Stimulated activated CD4-positive, alpha-beta T cell treated with anti-CD3 and anti-CD28 coated beads, Interleukin-2, amount 100 ng/mL, for 48 hours (primary cell): ENCODE results near the gene PLA2G2D.

Source experiments
- DNase-seq, 2 donors: peaks; one replicate each; pipeline ENCODE4 v3.0.0-alpha.2; 2020

Gene PLA2G2D, protein sequence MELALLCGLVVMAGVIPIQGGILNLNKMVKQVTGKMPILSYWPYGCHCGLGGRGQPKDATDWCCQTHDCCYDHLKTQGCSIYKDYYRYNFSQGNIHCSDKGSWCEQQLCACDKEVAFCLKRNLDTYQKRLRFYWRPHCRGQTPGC

DNA sequence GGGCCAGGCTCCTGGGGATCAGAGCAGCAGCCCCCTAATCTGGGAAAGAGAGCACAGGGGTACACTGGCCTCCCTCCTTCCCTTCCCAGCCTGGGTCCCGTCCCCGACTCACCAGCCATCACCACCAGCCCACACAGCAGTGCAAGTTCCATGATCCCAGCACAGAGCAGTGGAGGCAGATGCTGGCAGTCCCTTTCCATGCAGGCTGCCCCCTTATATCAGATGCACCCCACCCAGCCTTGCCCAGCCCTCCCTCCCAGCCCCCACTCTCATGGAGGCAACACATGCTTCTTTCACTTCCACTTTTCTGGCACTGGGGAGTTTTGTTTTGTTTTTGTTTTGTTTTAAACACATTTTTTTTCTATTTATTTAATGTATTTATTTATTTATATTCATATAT lies at the start of gene PLA2G2D:
Gene PLA2G2D, minus strand, starts transcription at position 190 of the 400 bp plus-strand sequence. Its CDS starts 38 bp downstream, at position 152.
- DNase-seq = no peak

DNA sequence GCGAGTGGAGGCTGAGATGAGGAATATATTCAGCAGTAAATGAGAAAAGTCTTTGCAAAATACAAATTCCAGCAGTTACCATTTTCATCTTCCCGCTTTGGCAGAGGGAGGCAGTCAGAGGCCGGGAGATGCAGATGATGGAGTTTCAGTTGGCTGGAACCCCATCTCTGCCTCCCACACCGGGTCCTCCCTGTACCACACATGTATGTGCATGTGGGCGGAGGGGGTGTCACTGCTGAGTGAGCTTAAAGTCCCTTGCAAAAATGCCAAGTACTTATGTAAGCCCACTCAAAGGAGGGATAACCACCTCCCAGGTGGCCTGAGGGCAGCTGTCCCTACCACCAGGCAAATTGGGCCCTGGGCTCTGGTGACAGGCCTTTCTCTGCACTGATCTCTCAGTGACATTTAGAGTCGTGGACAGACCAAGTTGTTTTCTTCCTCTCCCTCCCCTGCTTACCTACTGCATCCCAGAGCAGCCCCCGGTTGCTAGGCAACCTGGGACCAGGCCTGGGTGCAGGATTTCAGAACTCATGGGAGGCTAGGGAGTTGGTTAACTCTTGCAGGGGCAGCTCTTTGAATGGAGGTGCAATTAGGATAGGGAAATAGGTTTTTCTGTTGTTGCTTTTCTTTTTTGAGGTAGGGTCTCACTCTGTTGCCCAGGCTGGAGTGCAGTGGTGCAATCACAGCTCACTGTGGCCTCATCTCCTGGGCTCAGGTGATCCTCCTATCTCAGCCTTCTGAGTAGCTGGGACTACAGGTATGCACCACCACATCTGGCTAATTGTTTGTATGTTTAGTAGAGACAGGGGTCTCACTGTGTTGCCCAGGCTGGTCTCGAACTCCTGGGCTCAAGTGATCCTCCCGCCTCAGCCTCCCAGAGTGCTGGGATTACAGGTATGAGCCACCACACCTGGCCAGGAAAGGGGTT lies 49.5 kb upstream of the PLA2G2D start:
- DNase-seq = no peak

DNA sequence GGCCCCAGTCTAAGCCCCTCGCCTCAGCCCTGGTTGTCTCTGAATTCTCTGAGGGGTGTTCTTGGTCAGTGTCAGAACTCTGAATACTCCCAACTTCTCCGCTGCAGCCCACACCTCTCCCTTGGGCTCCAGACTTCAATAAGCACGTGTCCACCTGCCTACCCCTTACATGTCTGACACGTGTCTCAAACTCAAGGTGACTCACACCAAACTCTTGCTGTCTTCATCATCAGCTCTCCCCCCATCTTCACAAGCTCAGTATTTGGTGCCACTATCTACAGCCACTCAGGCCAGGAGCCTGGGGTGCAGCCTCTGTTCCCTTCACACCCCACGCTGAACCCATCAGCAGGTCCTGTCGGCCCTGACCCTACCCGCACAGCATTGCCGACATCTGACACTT lies 47.8 kb upstream of the PLA2G2D start:
- no peak for DNase-seq

DNA sequence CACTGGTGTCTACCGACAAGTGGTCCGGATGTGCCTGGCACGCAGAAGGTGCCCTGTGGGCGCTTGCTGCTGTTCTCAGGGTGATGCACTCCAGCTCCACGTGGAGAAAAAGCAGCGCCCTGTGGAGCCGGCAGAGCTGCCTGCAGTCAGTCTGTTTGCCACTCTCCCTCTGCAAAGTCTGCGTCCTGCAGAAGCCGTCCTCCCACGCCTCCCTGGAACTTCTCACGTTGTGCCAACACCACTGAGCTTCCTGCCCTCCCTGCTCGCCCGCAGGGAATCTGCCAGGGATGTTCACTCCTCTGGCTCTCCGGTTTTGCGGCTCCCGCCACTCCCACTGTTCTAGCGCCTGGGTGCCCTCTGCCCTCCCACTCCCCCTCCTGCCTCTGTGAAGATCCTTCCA lies 46.7 kb upstream of the PLA2G2D start:
- no peak for DNase-seq

DNA sequence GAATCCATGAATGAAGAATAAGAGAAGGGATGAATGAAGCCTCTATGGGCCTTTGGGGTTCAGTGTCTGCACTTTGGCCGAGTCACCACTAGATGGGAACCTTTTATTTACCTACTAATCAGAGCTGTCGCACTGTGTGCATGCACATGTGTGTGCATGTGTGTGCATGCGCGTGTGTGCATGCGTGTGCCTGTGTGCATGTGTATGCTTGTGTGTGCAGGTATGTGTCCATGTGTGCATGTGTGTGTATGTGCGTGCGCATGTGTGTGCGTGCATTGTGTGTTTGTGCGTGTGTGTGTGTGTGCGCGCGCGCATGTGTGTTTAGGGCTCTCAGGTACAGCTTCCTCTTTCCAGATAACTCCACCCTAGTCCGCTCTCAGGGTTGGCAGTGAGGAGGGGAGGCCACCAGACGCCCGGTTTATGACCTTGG lies 46.2 kb upstream of the PLA2G2D start:
- DNase-seq = no peak

DNA sequence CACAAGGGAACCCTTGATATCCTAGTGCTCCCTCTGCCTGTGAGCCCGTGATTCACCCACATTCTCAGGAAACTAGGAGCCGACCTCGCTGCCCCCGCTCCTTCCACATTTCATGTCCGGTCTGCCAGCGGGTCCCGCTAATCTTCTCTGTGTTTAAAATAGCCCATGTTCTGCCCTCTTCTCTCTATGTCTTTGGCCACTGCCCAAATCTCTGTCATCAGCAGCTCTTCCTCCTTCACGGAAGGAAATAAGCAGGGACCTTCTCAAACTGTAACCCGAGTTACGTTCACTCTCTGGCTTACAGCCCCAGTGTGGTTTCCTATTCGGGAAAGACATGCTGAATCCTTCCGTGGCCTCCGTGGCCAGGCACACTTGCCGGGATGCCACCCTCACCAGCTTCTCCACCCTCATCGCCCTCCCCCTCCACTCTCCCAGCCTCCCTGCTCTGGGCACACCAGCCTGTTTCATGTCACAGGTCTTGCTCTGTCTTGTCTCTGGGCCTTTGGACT lies 45.4 kb upstream of the PLA2G2D start:
- no peak for DNase-seq

DNA sequence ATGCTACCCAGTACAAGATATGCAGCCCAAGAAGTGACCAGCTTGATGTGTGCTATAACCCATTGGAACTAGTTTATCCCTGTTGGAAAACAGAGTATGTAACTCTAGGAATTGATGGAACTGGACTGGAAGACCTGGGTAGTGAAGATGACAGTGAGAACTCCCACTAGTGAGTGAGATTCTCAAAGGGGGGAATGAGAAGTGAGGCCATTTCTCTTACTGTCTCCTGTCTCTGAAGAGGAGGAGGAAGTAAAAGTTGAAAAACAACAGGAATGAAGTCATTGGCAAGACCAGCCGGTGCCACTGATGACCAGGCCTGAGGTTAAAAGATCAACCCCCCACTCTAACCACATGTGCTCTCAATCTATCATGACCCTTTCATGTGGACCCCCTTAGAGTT lies 40.7 kb upstream of the PLA2G2D start:
- DNase-seq = no peak

DNA sequence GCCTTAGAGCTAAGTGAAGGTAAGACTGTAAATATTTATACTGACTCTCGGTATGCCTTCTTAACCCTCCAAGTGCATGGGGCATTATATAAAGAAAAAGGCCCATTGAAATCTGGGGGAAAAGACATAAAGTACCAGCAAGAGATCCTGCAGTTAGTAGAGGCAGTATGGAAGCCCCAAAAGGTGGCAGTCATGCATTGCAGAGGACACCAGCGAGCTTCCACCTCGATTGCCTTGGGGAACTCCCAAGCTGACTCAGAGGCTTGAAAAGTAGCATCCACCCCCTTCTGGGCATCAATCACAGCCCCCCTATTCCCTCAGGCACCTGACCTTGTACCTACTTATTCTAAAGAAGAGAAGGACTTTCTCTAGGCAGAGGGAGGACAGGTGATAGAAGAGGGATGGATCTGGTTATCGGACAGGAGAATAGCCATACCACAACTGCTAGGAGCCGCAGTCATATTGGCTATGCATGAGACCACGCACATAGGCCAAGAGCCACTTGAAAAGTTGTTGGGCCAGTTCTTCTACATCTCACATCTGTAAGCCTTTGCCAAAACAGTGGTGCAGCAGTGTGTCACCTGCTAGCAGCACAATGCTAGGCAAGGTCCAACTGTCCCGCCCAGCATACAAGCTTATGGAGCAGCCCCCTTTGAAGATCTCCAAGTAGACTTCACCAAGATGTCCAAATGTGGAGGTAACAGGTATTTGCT lies 39.2 kb upstream of the PLA2G2D start:
- no peak for DNase-seq

DNA sequence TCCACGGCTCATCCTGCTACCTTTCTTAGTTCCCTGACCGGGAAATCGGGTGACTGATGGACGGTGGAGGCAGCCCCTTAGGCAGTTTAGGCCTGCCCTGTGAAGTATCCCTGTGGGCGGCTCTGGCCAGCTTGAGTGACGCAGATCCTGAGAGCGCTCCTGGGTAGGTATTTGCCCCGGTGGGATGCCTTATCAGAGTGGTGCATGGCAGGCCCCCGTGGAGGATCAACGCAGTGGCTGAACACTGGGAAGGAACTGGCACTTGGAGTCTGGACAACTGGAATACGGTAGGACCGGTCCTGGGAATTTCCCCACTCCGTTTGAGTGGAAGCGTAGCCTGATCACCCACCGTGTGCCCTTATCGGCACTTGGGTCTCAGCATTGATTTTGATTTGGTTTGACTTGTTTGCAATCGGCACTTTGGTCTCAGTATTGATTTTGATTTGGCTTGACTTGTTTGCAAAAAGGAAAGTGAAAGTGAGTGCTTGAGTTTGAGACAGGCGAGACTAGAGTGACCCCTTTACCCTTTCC lies 35.0 kb upstream of the PLA2G2D start:
- DNase-seq = no peak

DNA sequence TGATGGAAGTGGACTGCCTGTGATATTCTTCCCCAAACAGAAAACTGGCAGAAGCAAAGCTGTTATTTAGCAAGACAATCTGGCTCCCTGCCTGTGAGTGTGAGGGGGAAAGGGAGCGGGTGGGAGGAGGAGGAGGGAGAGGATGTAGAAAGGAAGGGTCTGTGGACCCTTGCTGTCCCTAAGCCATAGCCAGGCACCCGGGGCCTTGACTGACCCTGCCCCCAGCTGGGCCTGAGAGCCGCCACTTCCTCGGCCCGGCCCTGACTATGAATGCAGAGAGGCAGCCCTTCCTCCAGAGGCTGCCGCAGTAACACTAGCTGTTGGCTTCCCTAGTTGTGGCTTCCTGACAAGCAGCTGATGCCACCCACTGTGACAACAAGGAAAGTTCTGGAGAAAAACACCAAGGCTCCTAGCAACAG lies 33.7 kb upstream of the PLA2G2D start:
- DNase-seq = no peak

DNA sequence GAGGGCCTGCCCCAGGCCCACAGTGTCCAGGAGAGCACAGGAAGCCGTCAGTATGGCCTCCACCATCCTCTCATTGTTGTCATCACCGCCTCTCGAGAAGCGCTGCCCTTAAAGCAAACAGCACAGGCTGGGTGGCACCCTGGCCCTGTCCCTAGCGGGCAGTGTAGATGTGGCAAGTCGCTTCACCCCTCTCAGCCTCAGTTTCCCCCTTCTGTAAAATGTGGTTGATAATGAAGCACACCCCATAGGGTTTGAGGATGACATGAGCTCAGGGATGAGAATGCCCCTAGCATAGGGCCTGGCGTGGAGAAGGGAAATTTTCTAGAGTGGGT lies 33.2 kb upstream of the PLA2G2D start:
- DNase-seq = no peak

DNA sequence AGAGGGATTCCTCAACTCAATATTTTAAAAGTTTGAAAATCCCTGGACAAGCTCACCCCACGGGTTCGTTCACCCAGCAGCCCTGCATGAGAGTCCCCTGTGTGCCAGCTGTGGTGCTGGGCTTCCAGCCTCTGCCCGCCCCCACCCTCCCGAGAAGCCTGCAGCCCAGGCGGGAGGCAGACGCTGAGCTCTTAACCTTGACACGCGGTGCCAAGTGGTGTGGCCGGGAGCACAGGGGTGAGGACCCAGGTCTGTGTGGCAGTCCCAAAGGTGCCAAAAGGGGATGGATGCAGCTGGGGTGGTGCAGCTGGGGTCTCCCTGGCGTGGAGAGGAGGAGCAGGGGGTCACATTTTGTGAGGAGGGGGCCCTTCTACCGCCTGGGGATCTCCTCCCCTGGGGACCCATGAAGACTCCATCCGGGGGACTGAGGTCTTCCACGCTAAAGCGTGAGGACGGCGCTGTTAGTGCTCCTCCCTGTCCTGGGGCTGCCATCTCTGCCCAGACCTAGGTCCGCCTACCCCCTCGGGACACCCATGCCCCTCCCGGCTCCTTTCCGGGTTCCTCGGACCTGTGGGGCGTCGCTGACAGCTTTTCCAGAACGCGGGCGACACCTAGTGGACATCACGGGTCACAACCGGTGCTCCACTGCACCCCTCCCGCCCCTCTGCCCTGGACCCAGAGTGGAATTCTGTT lies 32.7 kb upstream of the PLA2G2D start:
- peak; percentile 81 to 82 for DNase-seq

DNA sequence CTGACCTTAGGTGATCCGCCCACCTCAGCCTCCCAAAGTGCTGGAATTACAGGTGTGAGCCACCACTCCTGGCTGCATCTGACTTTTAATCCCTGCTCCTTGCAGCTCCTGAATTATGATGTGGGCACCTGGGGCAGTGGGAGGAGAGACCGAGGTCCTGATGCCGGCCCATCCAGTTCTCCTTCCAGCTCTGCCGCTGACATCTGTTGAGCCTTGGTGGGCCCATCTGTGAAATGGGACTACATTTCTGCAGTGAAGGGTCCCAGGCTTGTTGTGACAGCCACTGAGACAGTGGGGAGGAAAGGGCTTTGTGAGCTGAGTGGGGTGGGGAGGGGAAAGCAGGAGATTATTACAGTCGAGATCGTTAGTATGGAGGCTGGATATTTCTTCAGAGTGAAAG lies 31.6 kb upstream of the PLA2G2D start:
- no peak for DNase-seq

DNA sequence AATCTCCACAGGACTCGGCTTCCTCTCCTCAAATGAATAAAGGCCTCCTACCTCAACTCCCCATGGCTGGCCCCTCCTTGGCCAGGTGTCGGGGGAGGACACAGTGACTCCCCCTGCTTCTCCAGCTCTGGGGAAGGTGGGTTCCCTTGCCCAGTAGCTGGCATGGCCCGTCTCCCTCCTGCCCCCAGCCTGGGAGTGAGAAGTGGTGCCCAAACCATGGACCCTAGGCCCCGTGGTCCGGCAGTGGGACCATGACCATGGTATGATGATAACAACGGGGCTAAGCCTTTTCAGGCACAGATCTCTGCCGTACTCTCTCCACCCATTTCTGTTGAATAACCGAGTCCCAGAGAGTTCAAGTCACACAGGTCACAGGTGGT lies 31.0 kb upstream of the PLA2G2D start:
- DNase-seq = no peak

DNA sequence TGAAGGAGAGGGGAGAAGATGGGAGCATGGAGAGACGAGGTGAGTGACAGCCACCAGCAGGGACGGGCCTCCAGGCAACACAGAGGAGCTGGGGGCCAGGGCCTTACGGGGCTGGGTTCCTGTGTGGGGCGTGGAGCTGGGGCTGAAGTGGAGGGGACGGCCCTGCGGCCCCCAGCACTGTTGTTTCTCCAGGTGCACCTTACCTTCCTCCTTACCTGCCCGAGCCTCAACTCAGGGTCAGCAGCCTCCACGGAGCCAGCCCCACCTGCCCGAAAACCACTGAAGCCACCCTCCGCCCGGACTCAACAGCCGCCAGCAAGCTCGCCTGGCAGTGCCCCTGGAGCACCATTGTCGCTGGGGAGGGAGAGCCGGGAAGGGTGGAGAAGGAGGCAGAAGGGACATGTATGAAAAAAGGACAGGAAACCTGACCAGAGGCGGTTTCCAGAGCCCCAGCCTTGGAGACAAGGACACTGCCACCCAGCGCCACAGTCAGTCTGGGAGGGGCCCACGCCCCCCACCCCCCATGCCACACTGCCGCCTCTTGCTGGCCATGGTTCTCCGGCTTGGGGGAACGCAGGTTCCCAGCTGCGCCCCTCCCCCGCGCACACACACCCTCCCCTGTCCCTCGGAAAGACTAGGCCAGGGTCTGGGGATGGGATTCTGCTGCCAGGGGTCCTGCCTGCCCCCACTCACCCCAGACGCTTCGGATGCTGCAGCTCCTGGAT lies 30.4 kb upstream of the PLA2G2D start:
- DNase-seq = no peak

DNA sequence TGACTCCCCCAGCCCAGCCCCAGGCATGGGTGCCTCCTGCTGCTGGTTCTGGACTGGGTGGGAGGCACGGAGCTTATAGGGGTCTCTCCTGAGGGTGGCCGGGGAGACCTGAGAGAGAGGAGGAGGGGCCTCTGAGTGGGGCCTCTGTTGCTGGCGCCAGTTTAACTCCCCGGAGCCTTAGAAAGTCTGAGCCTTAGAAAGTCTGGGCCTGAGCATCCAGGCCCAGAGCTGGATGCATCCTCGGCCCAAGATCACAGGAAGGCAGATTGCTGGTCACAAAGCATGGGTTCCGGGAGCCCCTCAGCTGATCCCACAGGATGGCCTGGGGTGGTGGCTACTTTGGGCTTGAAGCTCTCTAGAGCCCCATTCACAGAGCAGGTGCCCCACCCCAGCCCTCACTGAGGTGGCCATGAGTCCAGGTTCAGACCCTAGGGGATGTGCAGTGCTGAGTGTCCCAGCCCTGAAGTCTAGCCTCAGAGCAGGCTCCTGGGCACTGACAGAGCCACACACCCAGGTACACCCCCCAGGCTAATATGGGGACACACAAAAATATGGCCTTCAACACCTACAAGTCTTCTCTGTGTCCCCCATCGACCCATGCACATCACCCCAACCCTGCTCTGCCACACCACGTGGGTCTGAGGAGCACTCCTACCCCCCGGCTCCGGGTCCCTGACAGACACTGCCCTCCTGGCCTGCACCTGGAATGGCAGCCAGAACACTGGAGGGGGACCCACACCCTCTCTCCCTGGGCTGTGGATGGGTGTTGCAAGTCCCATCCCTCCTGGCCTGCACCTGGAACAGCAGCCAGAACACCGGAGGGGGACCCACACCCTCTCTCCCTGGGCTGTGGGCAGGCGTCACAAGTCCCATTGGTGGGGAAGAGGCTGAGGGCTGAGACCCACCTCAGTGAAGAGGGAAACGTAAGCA lies 29.5 kb upstream of the PLA2G2D start:
- DNase-seq = no peak

DNA sequence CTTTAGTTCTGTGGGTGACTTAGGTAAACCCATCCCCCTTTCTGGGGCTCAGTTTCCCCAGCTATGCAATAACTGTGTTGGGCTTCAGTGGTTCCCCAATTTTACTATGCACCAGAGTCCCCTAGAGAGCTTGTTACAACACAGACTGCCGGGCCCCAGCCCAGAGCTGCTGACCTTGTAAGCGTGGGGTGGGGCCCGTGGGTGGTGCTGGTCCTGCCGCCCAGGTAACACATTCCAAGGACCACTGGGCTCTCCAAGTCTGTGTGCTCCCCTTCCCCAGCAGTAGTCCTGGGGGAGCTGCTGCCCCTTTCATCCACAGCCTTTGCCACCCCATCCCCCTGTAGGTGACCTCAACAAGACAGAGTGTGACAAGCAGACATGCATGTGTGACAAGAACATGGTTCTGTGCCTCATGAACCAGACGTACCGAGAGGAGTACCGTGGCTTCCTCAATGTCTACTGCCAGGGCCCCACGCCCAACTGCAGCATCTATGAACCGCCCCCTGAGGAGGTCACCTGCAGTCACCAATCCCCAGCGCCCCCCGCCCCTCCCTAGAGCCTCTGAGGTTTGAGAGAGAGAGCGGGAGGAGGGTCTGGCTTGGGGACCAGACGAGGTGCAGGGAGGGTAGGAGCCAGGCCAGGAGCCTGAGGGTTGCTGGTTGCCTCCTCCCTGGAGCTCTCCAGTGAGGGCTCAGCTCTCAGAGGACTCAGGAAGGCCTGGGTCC lies 28.7 kb upstream of the PLA2G2D start:
- DNase-seq = no peak

DNA sequence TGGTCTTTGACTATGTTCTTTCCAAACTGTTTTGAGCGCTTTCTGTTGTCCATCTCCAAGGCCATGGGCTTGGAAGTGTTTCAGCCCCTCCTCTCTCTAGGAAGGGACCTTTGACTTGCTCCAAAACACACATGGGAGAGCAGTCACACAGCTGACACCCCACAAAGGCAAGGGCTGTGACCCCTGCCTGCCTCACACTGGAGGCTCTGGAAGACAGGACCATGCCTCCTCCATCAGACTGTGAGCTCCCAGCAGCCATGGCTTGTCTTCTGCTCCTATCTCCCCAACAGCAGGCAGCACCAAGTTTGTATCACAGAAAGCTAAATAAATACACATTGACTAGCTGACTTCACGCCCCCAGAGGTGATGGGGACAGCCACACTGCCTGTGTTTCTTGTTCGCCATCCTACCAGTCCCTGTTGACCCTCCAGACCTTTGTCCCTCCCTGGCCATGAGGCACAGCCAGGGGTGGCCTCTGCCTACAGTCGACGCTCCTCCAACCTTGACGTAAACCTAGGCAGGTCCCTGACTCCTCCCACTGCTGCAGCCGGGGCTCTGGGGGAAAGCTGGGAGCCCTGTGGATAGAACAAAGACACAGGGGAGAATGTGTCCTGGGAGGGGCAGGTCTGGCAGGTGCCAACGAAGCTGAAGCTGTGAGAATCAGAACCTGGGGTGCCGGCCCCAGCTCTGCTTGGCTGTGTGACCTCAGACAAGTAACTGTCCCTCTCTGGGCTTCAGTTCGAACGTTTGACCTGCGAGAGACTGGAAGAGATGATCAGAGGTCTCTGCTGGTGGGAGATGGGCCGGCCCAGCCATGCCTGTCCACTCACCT lies 24.6 kb upstream of the PLA2G2D start:
- DNase-seq = no peak

DNA sequence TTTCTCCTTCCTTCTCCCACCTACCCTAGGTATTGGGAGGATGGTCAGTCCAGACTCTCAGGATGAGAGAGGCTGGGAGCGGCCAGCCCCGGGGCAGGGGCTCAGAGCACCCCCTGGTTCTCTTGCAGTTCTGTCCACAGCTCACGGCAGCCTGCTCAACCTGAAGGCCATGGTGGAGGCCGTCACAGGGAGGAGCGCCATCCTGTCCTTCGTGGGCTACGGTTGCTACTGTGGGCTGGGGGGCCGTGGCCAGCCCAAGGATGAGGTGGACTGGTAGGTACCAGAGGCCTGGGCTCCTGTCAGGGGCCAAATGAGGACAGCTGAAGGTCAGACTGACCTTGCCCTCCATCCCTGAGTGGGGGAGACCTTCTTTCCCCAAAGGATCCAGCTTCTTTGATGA lies 24.0 kb upstream of the PLA2G2D start:
- no peak for DNase-seq
